Muscle layer of colon (tissue), 2 donors: ENCODE data around the gene CPHXL.

Source experiments
- H3K27ac ChIP-seq: one replicate; pipeline ENCODE4 v1.7.0; 2013; ENCODE audit warnings: low read depth, mild to moderate bottlenecking, low read length, moderate library complexity
- H3K27me3 ChIP-seq, 2 donors: one replicate each; pipeline ENCODE4 v1.7.0; 2013; ENCODE audit warnings: low read length in 2 of 2, mild to moderate bottlenecking in 2 of 2; ENCODE audit not compliant: insufficient read depth in 2 of 2, control insufficient read depth in 1 of 2
- H3K36me3 ChIP-seq: one replicate; pipeline ENCODE4 v1.7.0; 2013; ENCODE audit warnings: mild to moderate bottlenecking, low read length; ENCODE audit not compliant: insufficient read depth
- H3K4me1 ChIP-seq: one replicate; pipeline ENCODE4 v1.7.0; 2013; ENCODE audit warnings: mild to moderate bottlenecking, low read length; ENCODE audit not compliant: insufficient read depth
- H3K4me3 ChIP-seq, 2 donors: one replicate each; pipeline ENCODE4 v1.7.0; 2013; ENCODE audit warnings: low read length in 2 of 2, low read depth in 1 of 2, mild to moderate bottlenecking in 1 of 2, moderate library complexity in 1 of 2
- H3K9ac ChIP-seq: one replicate; pipeline ENCODE4 v1.7.0; 2013; ENCODE audit warnings: low read length
- H3K9me3 ChIP-seq: one replicate; pipeline ENCODE4 v1.7.0; 2013; ENCODE audit warnings: mild to moderate bottlenecking, low read length
- donor health status: abdominal sarcoma.
- donor health status: Adenocarcinoma of cecum.

The CPHXL gene

GRCh38 chr16:75726390-75726789, at the start of gene CPHXL:
Gene CPHXL (minus strand): TSS chr16:75726490. CDS start chr16:75726442, 48 bp downstream.
- H3K9ac ChIP-seq, result no peak within 1 kb of the TSS
- no peak within 1 kb of the TSS for H3K4me3 ChIP-seq
- no peaks in the 10 kb centered on the region for H3K27me3 ChIP-seq
- no peaks in the 10 kb centered on the region for H3K36me3 ChIP-seq
- H3K4me1 ChIP-seq, result no peaks in the 10 kb centered on the region
- H3K9me3 ChIP-seq, result no peaks in the 10 kb centered on the region
- no peak within 1 kb of the TSS for H3K27ac ChIP-seq

DNA sequence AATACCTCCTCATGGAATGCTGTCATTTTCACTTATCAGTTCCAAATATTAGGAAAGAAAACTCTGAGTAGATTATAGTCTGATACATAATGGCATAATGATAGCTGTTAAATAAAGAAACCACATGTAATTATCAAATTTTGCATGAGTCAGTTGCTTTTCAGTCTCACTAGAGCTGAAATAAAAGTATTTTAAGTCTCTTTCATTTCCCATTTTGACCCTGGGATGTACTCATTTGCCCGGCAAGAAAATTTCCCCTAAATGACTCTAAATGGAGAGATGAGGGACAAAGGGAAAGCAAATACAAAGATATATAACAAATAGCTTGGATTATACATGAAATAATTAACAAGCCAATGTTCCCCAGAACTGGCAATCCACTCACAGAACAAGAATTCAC, 47.9 kb upstream of the CPHXL start:
- Histone ChIP-seq H3K36me3 (no peaks in the 10 kb centered on the region), H3K27me3 (no peaks in the 10 kb centered on the region), H3K4me3 (no peak overlapping the region), H3K27ac (no peak overlapping the region), H3K9me3 (no peaks in the 10 kb centered on the region), H3K9ac (no peak overlapping the region), H3K4me1 (no peaks in the 10 kb centered on the region)

GRCh38 chr16:75770051-75770450, 43.8 kb upstream of the CPHXL start:
- Histone ChIP-seq H3K9me3 (no peaks in the 10 kb centered on the region), H3K27me3 (no peaks in the 10 kb centered on the region), H3K36me3 (no peaks in the 10 kb centered on the region), H3K4me3 (no peak overlapping the region), H3K9ac (no peak overlapping the region), H3K4me1 (no peaks in the 10 kb centered on the region), H3K27ac (no peak overlapping the region)

DNA sequence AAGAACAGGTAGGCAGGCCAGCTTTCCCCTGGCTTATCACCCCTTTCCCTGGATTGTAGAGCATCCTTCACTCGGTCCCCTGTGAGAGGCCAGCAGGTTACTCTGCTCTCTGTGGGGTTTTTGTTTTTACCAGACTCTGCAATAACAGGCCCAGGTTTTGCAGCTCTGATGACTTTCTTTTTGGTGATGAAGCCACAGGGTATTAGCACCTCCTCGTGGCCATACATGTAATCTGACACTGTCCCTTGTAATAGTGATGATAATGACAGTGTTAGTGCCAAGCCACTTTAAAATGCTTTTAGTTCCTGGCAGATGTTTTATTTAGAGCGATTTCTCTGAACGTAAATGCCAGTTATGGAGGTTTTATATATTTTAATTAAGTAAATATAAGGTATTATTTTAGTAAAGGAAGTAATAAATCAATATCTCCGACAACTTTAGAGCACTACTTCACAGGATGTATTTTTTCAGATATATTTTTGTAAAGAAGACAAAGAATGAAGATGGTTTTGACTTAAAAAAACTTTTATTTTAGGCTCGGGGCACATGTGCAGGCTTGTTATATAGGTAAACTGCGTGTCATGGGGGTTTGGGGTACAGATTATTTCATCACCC, 38.0 kb upstream of the CPHXL start:
- no peak overlapping the region for H3K27ac ChIP-seq
- H3K27me3 ChIP-seq, result no peaks in the 10 kb centered on the region
- H3K36me3 ChIP-seq, result no peaks in the 10 kb centered on the region
- H3K4me3 ChIP-seq, result no peak overlapping the region
- no peaks in the 10 kb centered on the region for H3K9me3 ChIP-seq
- no peak overlapping the region for H3K9ac ChIP-seq
- H3K4me1 ChIP-seq, result no peaks in the 10 kb centered on the region

DNA sequence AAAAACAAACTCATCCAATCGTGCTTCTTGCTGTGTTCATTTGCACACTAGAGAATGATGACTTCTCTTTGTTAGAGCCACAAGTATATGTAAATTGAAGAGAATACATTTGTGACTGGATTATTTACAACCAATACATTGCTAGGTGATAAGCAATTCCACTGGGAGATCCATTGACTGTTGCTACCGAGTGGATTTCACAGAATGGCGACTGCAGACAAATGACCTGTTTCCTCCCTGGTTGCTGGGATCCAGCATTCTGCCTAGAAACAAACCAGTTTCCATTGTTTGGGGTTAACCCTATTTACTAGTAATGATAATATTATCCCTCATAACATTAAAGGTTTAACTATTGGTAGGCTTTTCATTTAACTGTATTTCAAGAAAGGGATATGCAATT, 36.9 kb upstream of the CPHXL start:
- no peaks in the 10 kb centered on the region for H3K36me3 ChIP-seq
- H3K9me3 ChIP-seq, result no peaks in the 10 kb centered on the region
- H3K4me1 ChIP-seq, result no peaks in the 10 kb centered on the region
- H3K27ac ChIP-seq, result no peak overlapping the region
- H3K27me3 ChIP-seq, result no peaks in the 10 kb centered on the region
- no peak overlapping the region for H3K4me3 ChIP-seq
- no peak overlapping the region for H3K9ac ChIP-seq

DNA sequence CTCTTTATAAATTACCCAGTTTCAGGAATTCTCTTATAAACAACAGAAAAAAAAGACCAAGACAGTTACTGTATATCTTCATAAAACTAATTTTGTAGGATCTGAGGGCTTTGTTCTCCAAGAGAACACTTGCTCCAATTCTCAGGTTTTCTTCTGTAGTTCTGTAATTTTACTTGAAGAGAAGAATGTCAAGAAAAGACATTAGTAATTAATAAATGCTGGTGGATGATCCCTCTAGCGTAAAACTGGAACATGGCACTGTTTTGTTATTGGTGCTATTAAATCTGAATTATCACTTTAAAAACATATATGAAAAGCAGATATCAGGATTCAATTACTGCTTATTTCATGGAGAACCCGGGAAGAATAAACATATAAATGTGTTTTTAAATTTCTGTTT, 36.5 kb upstream of the CPHXL start:
- Histone ChIP-seq H3K9me3 (no peaks in the 10 kb centered on the region), H3K36me3 (no peaks in the 10 kb centered on the region), H3K9ac (no peak overlapping the region), H3K27me3 (no peaks in the 10 kb centered on the region), H3K4me3 (no peak overlapping the region), H3K4me1 (no peaks in the 10 kb centered on the region), H3K27ac (no peak overlapping the region)

- H3K27ac ChIP-seq, result no peak overlapping the region
- H3K9ac ChIP-seq, result no peak overlapping the region
- H3K36me3 ChIP-seq, result no peaks in the 10 kb centered on the region
- H3K4me3 ChIP-seq, result no peak overlapping the region
- H3K9me3 ChIP-seq, result no peaks in the 10 kb centered on the region
- no peaks in the 10 kb centered on the region for H3K4me1 ChIP-seq
- no peaks in the 10 kb centered on the region for H3K27me3 ChIP-seq
Observed at GRCh38 chr16:75761108-75761507, 34.8 kb upstream of the CPHXL start.

DNA sequence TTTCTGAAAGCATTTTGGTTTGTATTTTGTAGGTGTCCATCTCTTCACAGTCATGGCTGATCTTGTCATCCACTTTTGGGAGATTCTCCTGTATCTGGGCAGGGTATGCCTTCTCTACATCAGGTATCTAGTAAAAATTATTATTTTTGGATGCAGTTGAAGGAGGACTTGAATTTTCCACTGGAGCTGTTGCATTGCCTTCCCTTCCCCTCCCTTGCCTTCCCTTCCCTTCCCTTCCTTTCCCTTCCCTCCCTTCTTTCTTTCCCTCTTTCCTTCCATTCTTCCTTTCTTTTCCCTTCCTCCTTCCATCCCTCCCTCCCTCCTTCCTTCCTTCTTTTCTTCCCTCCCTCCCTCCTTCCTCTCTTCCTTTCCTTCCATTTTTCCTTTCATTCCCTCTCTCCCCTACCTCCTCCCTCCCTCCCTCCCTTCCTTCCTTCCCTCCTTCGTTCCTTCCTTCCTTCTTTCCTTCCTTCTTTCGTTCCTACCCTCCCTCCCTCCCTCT, 33.8 kb upstream of the CPHXL start:
- H3K36me3 ChIP-seq, result no peaks in the 10 kb centered on the region
- no peak overlapping the region for H3K27ac ChIP-seq
- no peaks in the 10 kb centered on the region for H3K4me1 ChIP-seq
- no peak overlapping the region for H3K4me3 ChIP-seq
- no peaks in the 10 kb centered on the region for H3K9me3 ChIP-seq
- H3K27me3 ChIP-seq, result no peaks in the 10 kb centered on the region
- no peak overlapping the region for H3K9ac ChIP-seq

DNA sequence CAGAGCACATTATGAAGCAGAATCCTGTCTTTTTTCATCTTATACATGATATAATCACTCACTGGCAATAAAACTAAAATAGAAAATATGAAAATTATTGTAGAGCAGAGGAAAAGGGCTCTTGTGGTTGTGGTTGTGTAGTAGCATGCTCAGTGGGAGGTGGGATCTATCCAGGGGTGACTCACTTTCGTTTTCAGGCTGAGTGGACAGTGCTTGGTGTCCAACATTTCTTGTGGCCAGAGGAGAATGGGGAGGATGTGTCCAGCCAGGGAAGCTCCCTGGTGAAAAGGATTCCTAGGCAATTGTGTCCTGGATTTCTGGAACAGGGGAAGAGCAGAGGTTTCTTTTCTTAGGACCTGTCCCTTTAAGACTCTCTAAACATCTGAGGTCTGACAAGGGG, 31.9 kb upstream of the CPHXL start:
- no peaks in the 10 kb centered on the region for H3K9me3 ChIP-seq
- H3K27me3 ChIP-seq, result no peaks in the 10 kb centered on the region
- H3K36me3 ChIP-seq, result no peaks in the 10 kb centered on the region
- H3K9ac ChIP-seq, result no peak overlapping the region
- no peak overlapping the region for H3K27ac ChIP-seq
- H3K4me3 ChIP-seq, result no peak overlapping the region
- H3K4me1 ChIP-seq, result no peaks in the 10 kb centered on the region

GRCh38 chr16:75754141-75754540, 27.9 kb upstream of the CPHXL start:
- Histone ChIP-seq H3K4me3 (no peak overlapping the region), H3K9me3 (no peaks in the 10 kb centered on the region), H3K36me3 (no peaks in the 10 kb centered on the region), H3K4me1 (no peaks in the 10 kb centered on the region), H3K27me3 (no peaks in the 10 kb centered on the region), H3K27ac (no peak overlapping the region), H3K9ac (no peak overlapping the region)

DNA sequence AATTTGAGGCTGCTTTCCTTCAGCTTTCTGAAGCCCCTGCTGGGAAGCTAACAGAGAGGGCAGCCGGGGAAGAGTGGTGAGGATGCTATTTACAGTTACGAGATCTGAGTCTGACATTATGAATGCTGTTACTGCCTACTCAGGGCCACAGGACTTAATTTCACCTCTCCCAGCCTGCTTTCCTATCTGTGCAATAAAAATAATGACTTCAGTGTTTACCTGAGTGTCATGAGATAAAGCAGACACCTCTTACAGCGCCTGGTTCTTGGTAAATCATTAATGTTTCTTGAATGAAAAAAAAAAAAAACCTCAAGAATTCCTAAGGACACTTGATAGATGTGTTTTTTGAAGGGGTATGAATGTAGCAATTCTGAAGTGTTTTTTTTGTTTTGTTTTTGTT, 24.2 kb upstream of the CPHXL start:
- no peak overlapping the region for H3K9ac ChIP-seq
- H3K4me1 ChIP-seq, result no peaks in the 10 kb centered on the region
- no peaks in the 10 kb centered on the region for H3K9me3 ChIP-seq
- H3K27ac ChIP-seq, result no peak overlapping the region
- H3K36me3 ChIP-seq, result no peaks in the 10 kb centered on the region
- H3K4me3 ChIP-seq, result no peak overlapping the region
- H3K27me3 ChIP-seq, result no peaks in the 10 kb centered on the region

DNA sequence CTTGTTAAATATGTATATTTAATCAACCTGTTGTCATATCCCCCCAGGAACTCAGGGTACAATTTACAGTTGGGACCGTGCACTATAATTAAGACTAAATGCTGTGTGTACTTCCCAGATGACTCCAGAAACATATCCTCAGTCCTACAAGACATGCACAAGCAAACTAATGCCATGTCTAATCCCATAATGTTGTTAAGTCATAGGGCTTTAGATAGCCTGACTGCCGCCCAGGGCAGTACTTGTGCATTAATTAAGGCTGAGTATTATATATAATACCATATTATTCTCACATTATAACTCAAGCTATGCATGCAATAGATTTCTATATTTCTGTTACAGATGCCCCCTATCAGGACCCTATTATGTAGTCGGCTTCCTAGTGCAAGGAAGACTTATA, 20.1 kb upstream of the CPHXL start:
- Histone ChIP-seq H3K27ac (no peak overlapping the region), H3K36me3 (no peaks in the 10 kb centered on the region), H3K9ac (no peak overlapping the region), H3K4me3 (no peak overlapping the region), H3K9me3 (no peaks in the 10 kb centered on the region), H3K27me3 (no peaks in the 10 kb centered on the region), H3K4me1 (no peaks in the 10 kb centered on the region)
